HG02623 (cell line): Measurements from ENCODE around the gene NOB1.
"Not testable (repeated sequence)": the region's sequence is repeated elsewhere in the genome, so short reads cannot be mapped to it uniquely, and the experiment has no call there.

ENCODE experiments used
- ATAC-seq: cut with Tn5 transposase; IDR thresholded peaks from one replicate; pipeline ENCODE4 v1.9.1; 2021; ENCODE audit warnings: moderate library complexity; ENCODE audit not compliant: unreplicated experiment

Gene NOB1

DNA sequence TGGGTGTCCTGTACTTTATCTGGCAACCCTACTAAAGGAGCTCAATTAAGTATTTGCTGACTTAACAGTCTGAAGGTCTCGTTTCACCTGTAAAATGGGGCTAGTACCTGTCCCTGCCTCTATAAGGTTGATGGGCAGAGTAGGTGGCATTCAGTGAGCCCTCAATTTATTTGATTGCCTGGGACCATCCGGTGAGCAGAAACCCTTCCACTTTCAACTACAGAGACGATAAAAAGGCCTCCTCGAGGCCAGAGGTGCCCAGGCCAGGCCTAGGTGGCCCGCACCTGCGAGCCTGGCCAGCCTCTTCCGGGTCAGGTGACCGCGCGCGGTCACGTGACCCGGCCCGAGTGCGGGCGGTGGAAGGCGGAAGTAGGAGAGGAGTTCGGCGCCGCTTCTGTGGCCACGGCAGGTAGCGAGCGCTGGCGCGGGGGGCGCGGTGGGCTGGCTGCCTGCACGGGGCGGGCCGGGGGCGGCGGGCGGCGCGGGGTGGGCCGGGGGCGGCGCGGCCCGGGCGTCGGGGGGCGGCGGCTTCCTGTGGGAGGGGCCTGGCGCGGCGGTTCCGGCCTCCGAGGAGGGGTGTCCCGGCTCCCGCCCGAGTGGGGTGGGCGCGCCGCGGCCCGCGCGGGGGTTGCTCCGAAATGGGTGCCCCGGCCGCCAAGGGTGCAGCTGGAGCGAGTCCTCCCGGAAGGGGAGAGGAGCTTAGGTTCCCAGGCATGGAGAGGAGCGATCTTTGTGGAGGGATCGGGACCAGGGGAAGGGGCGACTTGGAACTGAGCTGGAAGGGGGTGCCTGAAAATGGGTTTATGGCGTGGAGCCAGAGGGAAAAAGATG is 7.5 kb upstream of the NOB1 start, which contains the start of gene WWP2:
WWP2 (plus strand) TSS at position 350 of the 831 bp plus-strand sequence. CDS start 24,679 bp downstream, outside the sequence.
- ATAC-seq, result peak; percentile 88

DNA sequence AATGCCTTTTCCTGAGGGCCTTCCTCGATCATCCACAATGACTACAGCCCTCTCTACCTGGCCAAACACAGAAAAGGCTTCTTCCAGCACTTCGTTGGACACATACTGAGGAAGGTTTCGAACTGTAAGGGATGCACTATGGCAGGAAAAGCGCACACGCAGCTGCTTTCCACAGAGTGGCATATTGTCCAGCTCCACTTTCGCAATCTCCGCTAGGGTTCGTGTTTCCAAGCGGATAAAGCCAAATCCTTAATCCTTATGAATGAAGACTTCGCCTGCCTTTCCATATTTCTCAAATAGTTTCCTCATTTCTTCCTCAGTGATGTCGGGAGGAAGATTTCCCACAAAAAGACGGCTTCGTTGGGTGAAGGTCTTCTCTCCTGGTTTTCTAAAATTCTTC is 2.6 kb upstream of the NOB1 start:
- not testable (repeated sequence) for ATAC-seq

- no peak for ATAC-seq
Observed at GRCh38 chr16:69756705-69757104, 2.0 kb upstream of the NOB1 start.

DNA sequence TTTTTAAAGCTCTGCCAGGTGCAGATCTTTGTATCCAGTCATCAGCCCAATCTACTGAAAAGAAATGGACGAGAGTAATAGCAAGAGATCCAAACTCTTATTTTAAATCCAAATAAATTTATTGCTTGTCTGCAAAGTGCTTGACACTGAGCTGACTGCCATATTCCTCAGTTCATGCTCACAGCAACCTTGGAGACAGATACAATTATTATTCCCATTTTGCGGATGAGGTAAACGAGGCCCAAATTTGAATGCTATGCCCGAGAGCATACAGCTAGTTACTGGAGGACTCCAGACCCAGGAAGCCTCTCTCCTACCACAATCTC is 620 bp downstream of the NOB1 start:
- ATAC-seq, result no peak

DNA sequence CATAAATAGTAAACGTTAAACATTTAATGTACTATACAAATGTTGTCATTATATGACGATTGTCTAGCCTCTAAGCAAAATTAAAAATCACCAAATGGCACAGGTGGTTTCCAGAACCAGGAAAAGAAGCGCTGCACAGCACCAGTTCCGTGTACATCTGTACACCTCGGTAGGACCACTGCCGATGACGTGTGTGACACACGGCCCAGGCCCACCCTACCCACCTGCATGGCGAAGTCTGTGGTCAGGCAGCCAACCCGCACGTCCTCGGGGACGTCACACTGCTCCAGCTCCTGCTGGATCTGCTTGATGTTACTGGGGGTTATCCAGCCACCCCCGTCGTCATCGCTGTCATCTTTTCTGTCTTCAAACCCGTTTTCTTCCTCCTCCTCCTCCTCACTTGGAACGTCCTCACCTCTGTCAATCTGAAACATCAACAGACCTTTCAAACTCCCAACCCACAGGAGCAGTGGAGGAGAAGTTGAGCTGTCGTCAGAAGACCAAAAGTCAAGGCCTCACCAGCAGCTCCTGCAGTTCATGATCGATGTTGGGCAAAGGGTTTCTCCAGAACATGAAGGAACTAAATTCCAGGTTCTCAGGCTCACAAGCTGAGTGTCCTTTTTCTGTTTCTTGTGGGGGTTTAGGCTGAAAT is 5.9 kb downstream of the NOB1 start:
- no peak for ATAC-seq

GRCh38 chr16:69747115-69747514 is 7.6 kb downstream of the NOB1 start:
- ATAC-seq, result no peak

- no peak for ATAC-seq
Observed at GRCh38 chr16:69745959-69746358, 8.8 kb downstream of the NOB1 start.

- ATAC-seq, result no peak
Observed at GRCh38 chr16:69745232-69745612, 9.5 kb downstream of the NOB1 start.

DNA sequence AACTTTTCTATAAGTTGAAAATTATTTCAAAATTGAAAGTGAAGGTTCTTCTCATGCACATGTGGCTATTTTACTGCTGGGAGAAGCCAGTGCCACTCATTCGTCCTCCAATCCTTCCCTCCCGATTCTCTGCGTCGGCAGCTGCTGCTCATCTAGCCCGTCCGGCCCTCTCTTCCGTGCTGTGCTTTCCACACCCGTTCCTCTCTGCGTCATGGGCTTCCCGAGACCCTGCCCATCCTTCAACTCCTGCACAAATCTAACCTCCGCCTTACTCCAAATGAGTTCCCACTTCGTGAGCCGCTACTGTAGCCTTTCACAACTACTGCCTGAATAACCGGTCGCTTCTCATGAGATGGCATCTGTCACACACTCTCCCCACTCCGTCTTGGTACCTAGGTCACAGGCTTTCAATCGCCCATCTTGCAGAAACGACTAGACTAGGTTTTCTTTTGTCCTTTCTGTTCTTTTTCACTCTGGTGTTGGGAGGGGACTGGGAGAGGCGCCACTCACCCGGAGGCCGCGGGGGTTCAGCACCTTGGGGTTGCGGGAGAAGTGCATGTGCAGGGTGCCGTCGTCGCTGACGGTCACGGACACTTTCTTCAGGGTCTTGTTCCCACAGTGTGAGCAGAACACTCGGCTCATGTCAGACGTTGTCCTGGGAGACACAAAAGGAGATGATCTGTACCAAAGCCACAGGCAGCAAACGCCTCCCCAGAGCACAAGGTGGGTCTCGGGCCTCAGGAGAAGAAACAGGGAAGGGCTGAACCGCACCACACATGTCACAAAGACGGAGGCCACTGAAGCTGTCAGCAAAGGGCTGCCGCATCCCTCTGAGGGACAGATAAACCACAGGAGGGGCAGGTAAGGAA is 10.1 kb downstream of the NOB1 start:
- no peak for ATAC-seq

DNA sequence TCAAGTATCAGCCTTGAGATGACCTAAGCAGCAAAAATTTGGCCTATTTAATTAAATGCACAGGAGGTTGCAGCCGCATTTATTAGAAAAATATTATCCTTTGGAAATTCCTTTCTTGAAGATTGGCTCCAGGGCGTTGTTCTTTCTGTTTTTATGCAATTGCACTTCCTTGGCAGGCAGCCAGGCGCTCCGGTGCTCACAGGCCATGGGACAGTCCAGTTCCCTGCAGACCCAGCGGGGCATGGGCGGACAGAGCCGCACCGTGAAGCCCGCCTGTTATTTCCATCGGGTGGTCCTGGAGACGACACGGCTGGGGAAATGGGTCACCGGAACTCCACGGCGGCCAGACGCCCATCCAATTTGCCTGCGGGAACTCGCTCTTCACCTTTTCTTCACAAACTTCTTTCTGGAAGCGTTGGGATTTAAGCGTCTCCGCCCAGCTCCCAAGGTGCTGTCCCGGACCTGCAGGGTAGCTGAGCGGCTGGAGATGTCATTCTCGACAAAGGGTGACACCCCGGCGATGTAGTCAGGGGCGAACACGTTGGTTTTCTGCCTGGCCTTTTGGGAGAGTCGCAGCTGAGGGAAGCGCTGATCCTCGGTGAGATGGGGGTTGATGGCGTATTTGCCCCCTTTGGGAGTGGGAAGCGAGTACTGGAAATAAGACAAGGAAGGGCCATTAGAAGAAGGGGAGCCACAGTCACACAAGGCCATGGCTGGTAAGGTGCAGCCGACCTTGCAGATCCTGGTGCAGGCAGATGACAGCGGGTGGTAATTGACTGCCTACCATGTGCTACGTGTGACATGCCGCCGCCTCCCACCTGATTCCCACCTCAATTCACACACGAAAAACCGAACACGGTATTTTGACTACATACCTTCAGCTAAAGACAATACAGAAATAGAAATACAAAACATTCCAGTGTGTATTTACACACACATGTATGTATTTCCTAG is 12.5 kb downstream of the NOB1 start:
- no peak for ATAC-seq

DNA sequence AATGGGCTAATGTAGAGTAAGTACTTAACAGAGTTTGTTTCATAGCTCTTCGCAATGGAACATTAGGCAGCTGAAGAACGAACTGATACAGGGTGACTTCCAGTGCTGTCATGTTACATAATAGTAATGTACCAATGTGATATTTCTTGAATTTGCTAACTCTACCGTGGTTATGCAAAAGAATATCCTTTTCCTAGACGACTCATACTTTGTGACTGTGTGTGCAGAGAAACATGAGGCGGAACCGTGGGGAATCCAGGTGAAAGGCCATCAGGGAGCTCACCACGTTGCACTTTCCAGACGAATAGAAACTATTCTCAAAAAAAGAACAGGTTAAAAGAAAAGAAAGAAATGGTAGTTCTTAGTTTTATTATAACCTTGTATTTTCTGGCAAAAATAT is 13.2 kb downstream of the NOB1 start:
- ATAC-seq, result no peak

GRCh38 chr16:69732101-69732500 is 22.6 kb downstream of the NOB1 start:
- ATAC-seq, result no peak

- ATAC-seq, result not testable (repeated sequence)
Observed at GRCh38 chr16:69731280-69731679, 23.4 kb downstream of the NOB1 start.

GRCh38 chr16:69729030-69729429 is 25.7 kb downstream of the NOB1 start:
- ATAC-seq, result not testable (repeated sequence)

DNA sequence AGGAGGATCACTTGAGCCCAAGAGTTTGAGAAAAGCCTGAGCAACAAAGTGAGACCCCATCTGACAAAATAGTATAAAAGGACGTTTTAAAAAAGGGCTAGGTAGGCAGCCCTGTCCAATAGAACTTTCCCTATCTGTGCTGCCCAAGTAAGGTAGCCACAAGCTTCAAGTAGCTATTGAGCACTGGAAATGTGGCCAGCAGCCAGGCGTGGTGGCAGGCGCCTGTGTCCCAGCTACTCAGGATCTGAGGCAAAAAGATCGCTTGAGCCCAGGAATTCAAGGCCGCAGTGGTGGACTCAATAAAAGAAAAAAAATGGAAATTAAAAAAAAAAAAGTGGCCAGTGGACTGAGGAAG is 26.8 kb downstream of the NOB1 start:
- ATAC-seq, result no peak

DNA sequence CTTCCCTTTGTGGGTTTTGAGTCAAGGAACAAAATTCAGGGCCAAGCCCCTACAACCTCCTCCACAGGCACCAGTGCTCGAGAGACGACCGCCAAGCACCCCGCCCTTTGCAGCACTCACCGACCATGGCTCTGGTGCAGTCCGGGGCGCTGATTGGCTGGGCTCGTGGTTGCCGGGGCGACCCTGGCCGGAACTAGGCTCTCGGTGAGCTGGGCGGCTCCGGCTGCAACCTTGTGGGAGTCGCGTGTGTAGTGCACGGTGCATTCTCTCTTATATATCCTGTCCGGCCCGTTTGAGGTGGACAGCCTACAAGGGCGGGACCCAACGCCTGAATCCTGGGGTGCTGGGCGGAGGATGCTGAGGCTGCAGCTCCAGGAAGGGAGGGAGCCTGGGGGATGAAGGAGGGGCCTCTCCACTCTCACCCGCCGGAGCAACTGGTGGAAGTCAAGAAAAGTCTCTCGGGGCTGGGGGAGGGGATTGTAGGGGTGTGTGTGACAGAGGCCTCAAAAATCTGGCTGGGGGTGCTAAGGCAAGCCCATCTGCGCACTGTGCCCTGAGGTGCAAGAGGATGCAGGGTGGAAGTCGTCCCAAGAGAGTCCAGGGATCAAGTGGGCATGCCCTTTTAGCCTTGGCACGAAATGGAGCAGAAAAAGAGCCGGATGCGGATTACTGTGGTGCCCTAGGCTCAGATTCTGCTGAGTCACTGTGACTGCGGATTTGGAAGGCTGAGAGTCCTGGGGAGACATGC is 28.2 kb downstream of the NOB1 start, which contains the start of gene NQO1:
NQO1 (minus strand) TSS at position 248 of the 748 bp plus-strand sequence; CDS start at position 127, 121 bp downstream.
- peak; percentile 98 for ATAC-seq

DNA sequence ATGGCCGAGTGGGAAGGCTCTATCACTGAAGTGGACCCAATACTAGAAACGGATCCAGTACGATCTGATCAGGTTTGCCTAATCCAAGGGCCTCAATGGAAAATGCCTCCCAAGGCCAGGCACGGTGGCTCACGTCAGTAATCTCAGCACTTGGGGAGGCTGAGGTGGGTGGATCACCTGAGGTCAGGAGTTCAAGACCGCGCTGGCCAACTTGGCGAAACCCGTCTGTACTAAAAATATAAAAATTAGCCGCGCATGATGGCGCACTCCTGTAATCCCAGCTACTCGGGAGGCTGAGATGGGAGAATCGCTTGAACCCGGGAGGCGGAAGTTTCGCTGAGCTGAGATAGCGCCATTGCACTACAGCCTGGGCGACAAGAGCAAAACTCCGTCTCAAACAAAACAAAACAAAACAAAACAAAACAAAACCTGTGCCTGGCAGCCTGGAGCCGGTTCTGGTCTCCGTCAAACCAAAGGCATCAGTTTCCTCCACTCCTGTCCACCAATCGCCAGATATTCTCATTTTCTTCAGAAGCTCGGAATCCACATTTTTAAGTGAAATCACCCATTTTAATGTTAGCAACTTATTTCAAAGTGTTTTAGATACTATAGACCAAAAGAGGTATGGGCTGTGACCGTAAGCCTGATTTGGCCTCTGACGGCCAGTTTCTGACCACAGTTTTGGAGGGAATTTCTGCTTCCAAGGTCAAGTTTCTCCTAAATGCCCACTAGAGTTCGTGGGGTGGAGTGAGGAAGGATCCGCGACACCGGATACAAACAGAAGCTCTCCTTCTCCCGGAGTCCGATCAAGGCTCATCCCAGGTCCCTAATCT is 29.0 kb downstream of the NOB1 start:
- no peak for ATAC-seq

DNA sequence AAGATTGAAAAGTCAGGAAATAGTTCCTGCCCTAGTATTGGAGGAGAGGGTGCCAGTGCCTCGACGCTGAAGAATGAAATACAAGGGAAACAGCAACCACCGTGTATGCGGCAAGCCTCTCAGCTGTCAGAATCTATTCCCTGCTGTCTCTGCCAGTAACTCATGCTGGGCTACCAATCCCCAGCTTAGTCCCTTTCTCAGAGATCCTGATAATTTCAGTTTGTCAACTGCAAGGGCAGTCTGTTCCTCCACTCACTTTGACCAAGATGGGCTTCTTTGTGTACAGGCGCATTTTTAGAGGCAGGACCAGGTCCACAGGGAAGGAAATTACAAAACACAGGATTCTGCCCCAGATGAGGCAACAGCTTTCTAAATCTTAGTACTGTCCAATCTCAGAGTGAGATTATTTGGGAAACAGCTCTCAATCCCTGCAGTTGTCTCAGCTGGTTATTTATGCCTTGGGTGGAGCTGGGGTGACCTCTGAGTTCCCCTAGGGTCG is 29.7 kb downstream of the NOB1 start:
- no peak for ATAC-seq
